NB4 (cell line): Measurements from ENCODE around the gene AGBL4.

ENCODE experiments used
- DNase-seq: peaks from one replicate; pipeline ENCODE4 v3.0.0; 2010; ENCODE audit warnings: low read depth
- H3K4me3 ChIP-seq: one replicate; pipeline ENCODE4 v1.5.1; 2011; ENCODE audit warnings: mild to moderate bottlenecking, low read depth, low read length, moderate library complexity
- MAX ChIP-seq: IDR thresholded peaks from 2 replicates; pipeline ENCODE4 v1.6.1; 2011; ENCODE audit warnings: low read depth, low read length
- MYC ChIP-seq: IDR thresholded peaks from 2 replicates; pipeline ENCODE4 v1.6.1; 2011; ENCODE audit warnings: low read depth, low read length
- POLR2A ChIP-seq: IDR thresholded peaks from 2 replicates; pipeline ENCODE4 v1.6.1; 2011; ENCODE audit warnings: mild to moderate bottlenecking; ENCODE audit not compliant: insufficient read length; ENCODE audit errors: extremely low read depth
- TF ChIP-seq, protein P1 (sequence below): IDR thresholded peaks from one replicate; pipeline ENCODE4 v1.5.1; 2012; ENCODE audit warnings: low read depth, low read length

Gene AGBL4

GRCh38 chr1:48704736-48705135 is 1319.0 kb downstream of the AGBL4 start:
- TF ChIP-seq MAX (no peak), MYC (no peak), POLR2A (no peak)
- TF ChIP-seq, protein P1, sequence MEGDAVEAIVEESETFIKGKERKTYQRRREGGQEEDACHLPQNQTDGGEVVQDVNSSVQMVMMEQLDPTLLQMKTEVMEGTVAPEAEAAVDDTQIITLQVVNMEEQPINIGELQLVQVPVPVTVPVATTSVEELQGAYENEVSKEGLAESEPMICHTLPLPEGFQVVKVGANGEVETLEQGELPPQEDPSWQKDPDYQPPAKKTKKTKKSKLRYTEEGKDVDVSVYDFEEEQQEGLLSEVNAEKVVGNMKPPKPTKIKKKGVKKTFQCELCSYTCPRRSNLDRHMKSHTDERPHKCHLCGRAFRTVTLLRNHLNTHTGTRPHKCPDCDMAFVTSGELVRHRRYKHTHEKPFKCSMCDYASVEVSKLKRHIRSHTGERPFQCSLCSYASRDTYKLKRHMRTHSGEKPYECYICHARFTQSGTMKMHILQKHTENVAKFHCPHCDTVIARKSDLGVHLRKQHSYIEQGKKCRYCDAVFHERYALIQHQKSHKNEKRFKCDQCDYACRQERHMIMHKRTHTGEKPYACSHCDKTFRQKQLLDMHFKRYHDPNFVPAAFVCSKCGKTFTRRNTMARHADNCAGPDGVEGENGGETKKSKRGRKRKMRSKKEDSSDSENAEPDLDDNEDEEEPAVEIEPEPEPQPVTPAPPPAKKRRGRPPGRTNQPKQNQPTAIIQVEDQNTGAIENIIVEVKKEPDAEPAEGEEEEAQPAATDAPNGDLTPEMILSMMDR = no peak
- H3K4me3 ChIP-seq = no peak overlapping the region
- no peak for DNase-seq

DNA sequence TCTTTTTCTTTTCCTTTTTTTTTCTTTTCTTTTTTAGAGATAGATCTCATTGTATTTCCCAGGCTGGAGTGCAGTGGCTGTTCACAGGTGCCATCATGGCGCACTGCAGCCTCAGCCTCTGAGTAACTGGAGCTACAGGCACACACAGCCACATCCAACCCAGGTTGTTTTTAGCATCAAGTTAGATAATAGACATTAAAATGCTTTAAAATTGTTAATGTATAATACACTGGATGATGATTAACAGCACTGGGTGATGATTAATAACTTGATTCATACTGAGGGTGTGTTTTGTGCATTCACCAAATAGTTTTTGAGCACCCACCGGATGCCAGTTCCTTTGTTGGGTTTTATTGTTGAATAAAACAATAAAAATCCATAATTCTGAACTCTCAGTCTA is 1322.3 kb downstream of the AGBL4 start:
- no peak for TF ChIP-seq MAX
- no peak for TF ChIP-seq MYC
- TF ChIP-seq, protein P1 = no peak
- no peak for TF ChIP-seq POLR2A
- DNase-seq = no peak
- H3K4me3 ChIP-seq = no peak overlapping the region

GRCh38 chr1:48697066-48697707 is 1326.6 kb downstream of the AGBL4 start:
- DNase-seq = peak; percentile 60
- no peak overlapping the region for H3K4me3 ChIP-seq
- TF ChIP-seq POLR2A (no peak), MAX (peak; percentile 78), MYC (no peak)
- TF ChIP-seq, protein P1 = peak; percentile 89

DNA sequence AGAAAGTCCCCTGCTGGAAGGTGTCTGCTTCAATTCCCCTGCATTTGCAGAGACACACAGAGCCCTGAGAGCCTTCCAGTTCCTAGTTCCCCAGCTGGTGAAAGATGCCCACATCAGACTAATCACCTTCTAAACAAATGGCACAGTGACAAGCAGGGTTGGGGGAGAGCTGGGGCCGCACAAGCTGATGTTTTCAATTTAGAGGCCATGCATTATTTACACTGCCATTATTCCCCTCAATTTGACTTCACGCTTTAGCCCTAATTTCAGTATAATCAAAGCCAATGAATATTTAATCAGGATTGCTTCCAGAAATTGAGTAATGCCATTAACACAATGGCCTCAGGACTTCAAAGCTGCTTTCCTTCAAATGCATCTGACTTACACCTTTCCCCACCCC is 1328.6 kb downstream of the AGBL4 start:
- no peak for TF ChIP-seq MYC
- no peak overlapping the region for H3K4me3 ChIP-seq
- no peak for DNase-seq

DNA sequence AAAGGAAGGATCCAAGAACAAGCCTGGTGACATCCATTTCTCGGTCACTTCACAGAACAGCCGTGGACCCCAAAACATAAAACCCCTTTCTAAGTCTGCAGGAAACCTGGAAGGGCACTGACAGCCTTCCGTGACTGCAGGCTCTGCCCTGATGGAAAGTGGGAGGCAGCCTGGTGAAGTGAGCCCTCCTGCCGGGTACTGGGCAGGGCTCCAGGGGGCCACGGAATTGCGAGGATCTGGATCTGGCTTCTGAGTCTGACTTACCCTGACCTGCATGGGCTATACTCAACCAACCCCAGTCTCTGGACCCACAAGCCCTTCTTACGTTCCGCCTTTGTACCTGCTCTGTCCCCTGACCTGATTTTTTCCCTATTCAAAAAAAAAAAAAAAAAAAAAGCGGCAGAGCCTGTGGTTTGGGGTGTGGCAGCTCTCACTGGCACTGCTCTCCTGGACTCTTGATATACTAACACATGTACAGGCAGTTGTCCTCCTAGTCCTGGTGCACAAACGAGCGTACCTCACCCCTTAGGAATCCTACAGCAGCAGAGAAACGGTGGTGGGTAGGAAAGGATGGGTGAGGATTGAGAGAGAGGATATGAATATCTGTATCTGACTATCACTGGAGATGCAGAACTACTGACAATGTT is 1330.0 kb downstream of the AGBL4 start:
- DNase-seq = no peak
- no peak overlapping the region for H3K4me3 ChIP-seq

DNA sequence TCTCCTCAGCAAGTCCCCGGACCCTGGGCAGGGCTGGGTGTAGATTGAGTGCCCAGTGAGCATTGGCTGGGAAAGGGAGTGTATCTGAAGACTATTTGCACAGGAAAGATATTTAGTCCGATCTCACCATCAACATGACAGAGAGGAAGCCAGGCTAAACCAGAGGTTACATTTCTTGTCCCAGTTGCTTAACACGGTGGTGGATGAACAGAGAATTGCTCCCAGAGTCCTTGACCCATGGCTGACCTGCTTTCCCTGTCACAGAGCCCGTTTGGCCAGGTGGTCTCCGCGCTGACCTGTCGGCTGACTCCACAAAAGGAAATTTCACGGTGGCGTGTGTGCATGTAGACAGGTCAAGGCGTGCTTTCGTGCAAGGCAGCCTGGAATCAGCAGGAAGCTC is 1330.6 kb downstream of the AGBL4 start:
- TF ChIP-seq, protein P1 = no peak
- H3K4me3 ChIP-seq = no peak overlapping the region
- DNase-seq = no peak

More for the DNA sequence above, 1330.0 kb downstream of the AGBL4 start:
- TF ChIP-seq, protein P1 = no peak
- no peak for TF ChIP-seq MAX
- no peak for TF ChIP-seq MYC
- no peak for TF ChIP-seq POLR2A
